ENCODE data around the gene ALK. TPM values are rescaled to one million over a fixed set of nuclear protein-coding genes. Genes with fewer than 3 reads are reported as not detected.

ALK gene
- total RNA-seq, 1 experiment from 2014 or later = 0.37 TPM

DNA sequence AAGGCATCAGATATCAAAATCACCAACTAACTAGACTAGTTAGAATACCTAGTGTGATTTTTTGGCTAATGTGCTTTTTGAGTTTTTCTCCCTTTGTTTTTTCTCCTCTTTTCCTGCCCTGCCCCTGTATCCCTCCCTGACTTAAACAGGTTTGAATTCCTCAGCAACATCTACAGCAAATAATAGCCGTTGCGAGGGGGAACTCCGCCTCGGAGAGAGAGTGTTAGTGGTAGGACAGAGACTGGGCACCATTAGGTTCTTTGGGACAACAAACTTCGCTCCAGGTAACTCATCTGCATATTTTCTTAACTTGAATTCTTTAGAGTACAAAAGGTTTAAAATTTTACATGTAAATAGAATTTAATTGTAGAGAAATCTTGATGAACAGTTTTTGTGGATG lies 761.2 kb downstream of the ALK start:
- DNase-seq (ENCODE audit: low read depth) = no peak

DNA sequence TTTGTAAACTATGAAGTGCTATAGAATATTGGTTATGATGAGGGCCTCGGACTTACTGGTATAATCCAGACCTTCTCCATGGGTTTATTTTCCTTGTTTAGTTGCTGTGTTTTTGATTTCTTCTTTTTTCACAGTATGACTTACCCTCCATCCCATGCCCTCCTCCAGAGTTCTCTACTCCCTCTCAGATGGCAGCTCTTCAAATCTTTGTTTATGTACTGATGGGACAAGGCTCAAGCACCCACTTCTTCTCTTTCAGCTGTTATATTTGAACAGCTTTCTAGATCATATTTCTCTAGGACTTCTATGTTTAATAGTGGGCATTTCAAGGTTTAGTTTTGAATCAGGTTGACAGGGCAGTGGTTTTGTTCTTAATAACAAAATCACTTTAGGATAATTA lies 762.3 kb downstream of the ALK start:
- no peak for DNase-seq (ENCODE audit: low read depth)

DNA sequence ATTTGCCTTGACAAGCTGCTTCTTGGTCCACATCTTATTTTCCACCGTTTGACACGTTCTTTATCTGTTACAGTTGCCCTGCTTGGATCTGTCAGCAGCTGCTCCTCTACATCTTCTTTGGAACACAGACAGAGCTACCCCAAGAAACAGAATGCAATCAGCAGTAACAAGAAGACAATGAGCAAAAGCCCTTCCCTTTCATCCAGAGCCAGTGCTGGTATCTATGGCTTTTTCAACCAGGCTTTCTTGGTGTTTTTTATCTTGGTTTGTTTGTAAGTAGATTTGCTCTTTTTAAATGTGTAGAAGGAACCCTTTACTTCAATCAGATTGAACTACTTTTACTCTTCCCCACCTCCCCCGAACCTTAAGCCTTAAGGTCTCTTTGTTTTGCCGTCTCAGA lies 764.3 kb downstream of the ALK start:
- DNase-seq (ENCODE audit: low read depth) = no peak

- no peak for DNase-seq (ENCODE audit: low read depth)
Observed at GRCh38 chr2:29155578-29155977, 765.8 kb downstream of the ALK start.

GRCh38 chr2:29154610-29155009 lies 766.8 kb downstream of the ALK start:
- no peak for DNase-seq (ENCODE audit: low read depth)

DNA sequence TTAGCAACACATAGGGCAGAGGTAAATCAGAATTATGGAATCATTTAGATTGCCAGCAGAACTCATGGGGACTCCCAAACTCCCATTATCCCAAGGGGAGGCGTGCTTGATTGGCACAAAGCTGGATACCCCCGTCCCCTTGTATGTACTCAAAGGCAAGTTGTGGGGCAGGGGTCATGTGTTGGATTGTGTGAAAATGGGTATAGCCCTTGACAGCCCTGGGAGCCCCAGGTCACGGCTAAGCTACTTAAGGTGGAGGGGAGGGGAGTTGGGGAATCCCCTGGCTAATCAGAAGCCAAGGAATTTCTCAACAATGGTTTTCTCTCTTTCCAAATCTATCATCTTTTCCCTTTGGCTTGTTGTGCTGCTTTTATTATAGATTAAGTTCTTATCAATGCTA lies 773.4 kb downstream of the ALK start:
- DNase-seq (ENCODE audit: low read depth) = no peak

DNA sequence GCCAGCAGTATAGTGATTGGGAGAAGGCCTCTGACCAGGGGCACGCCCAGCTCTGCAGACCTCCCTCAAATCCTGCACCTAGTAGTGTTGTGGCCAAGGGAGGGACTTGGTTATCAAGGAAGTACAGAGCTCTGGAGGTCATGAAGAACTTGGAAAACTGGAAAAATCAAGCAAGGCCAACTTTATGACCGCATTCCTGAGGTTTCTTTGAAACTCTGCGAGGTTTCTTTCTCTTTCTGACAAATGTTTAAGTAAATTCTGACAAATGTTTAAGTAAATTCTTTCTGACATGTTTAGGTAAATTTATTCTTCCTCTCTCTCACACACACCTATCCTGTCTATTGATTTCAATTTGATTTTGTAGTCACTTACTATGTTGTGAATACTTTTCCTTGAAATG lies 775.2 kb downstream of the ALK start:
- DNase-seq (ENCODE audit: low read depth) = no peak

- no peak for DNase-seq (ENCODE audit: low read depth)
Observed at GRCh38 chr2:29143657-29144056, 777.7 kb downstream of the ALK start.

Other genes with a start within 250 kb of the ALK start
- gene YPEL5, start 225.4 kb upstream of the ALK start, total RNA-seq (2014; rRNA removed; shearing (Covaris generic)) = 92.2 and 129 TPM in 2 replicates

All from M059J (cell line).